Skeletal muscle satellite cell (primary cell): ENCODE data around the gene ZSCAN12. TPM values are rescaled to one million over a fixed set of nuclear protein-coding genes. Genes with fewer than 3 reads are reported as not detected.
"Not testable (repeated sequence)": the region's sequence is repeated elsewhere in the genome, so short reads cannot be mapped to it uniquely, and the experiment has no call there.

Source experiments
- H3K27me3 ChIP-seq: 2 replicates; pipeline ENCODE4 v1.7.0; 2013; ENCODE audit warnings: low read length; ENCODE audit not compliant: control insufficient read depth, insufficient read depth
- H3K36me3 ChIP-seq: 2 replicates; pipeline ENCODE4 v1.7.0; 2013; ENCODE audit warnings: mild to moderate bottlenecking, control low read depth, low read length; ENCODE audit not compliant: insufficient read depth
- H3K4me1 ChIP-seq: 2 replicates; pipeline ENCODE4 v1.7.0; 2013; ENCODE audit warnings: low read length; ENCODE audit not compliant: control insufficient read depth, insufficient read depth
- H3K4me2 ChIP-seq: 2 replicates; pipeline ENCODE4 v1.7.0; 2013; ENCODE audit warnings: mild to moderate bottlenecking, low read length
- H3K4me3 ChIP-seq: 2 replicates; pipeline ENCODE4 v1.7.0; 2013; ENCODE audit warnings: low read length
- H3K9ac ChIP-seq: 2 replicates; pipeline ENCODE4 v1.7.0; 2013; ENCODE audit warnings: mild to moderate bottlenecking, low read depth, low read length, moderate library complexity
- H3K9me3 ChIP-seq: replicated peaks from 2 replicates; pipeline ENCODE4 v1.7.0; 2013; ENCODE audit warnings: mild to moderate bottlenecking, control low read depth, low read length
- total RNA-seq: library from RNA; depleted of rRNA; stranded (reverse); fragments of >200 nt; gene quantifications from 2 replicates; pipeline ENCODE4 v1.2.3, GENCODE V29; 2012; rRNA removed

ZSCAN12 gene
- 3.7 and 4.1 TPM in 2 replicates for total RNA-seq

GRCh38 chr6:28399350-28400121, at the start of gene ZSCAN12:
TSS of gene ZSCAN12 (minus strand) at chr6:28399747. CDS start at chr6:28398405, 1,342 bp downstream.
- H3K9ac ChIP-seq: peak within 1 kb of the TSS; percentile 93
- H3K27me3 ChIP-seq: peaks cover 8% of the 10 kb centered on the region
- no peaks in the 10 kb centered on the region for H3K9me3 ChIP-seq
- H3K4me3 ChIP-seq: peak within 1 kb of the TSS; percentile 93
- H3K4me1 ChIP-seq: peaks cover 13% of the 10 kb centered on the region
- H3K36me3 ChIP-seq: peaks cover 11% of the 10 kb centered on the region
- peak within 1 kb of the TSS; percentile 95 for H3K4me2 ChIP-seq

GRCh38 chr6:28449056-28449455, 49.5 kb upstream of the ZSCAN12 start:
- H3K9me3 ChIP-seq: no peaks in the 10 kb centered on the region
- H3K9ac ChIP-seq: no peak overlapping the region
- H3K4me1 ChIP-seq: peaks cover 4% of the 10 kb centered on the region
- peaks cover 6% of the 10 kb centered on the region for H3K27me3 ChIP-seq
- H3K36me3 ChIP-seq: no peaks in the 10 kb centered on the region
- H3K4me2 ChIP-seq: no peak overlapping the region
- H3K4me3 ChIP-seq: no peak overlapping the region

- not testable (repeated sequence) for H3K9me3 ChIP-seq, H3K4me1 ChIP-seq, H3K27me3 ChIP-seq, H3K9ac ChIP-seq, H3K36me3 ChIP-seq
- Histone ChIP-seq H3K4me2 (peak overlapping the region; percentile 82), H3K4me3 (peak overlapping the region; percentile 79)
Observed at GRCh38 chr6:28447512-28447906, 48.0 kb upstream of the ZSCAN12 start.

GRCh38 chr6:28446818-28447511, 47.4 kb upstream of the ZSCAN12 start:
- H3K4me2 ChIP-seq: peak overlapping the region; percentile 82
- no peaks in the 10 kb centered on the region for H3K9me3 ChIP-seq
- H3K27me3 ChIP-seq: peaks cover 6% of the 10 kb centered on the region
- peak overlapping the region; percentile 79 for H3K4me3 ChIP-seq
- no peaks in the 10 kb centered on the region for H3K36me3 ChIP-seq
- peak overlapping the region; percentile 54 for H3K9ac ChIP-seq
- peaks cover 4% of the 10 kb centered on the region for H3K4me1 ChIP-seq

GRCh38 chr6:28444759-28445158, 45.2 kb upstream of the ZSCAN12 start:
- H3K4me2 ChIP-seq, H3K27me3 ChIP-seq, H3K36me3 ChIP-seq: not testable (repeated sequence)

GRCh38 chr6:28443112-28443773, 43.7 kb upstream of the ZSCAN12 start, which contains the start of gene ZSCAN23:
TSS of gene ZSCAN23 (minus strand) at chr6:28443491. CDS start at chr6:28436266, 7,225 bp downstream.
- peaks cover 6% of the 10 kb centered on the region for H3K27me3 ChIP-seq

More at GRCh38 chr6:28444759-28445158, 45.2 kb upstream of the ZSCAN12 start:
- H3K4me3 ChIP-seq, H3K9me3 ChIP-seq, H3K4me1 ChIP-seq, H3K9ac ChIP-seq: not testable (repeated sequence)

GRCh38 chr6:28442586-28442985, 43.0 kb upstream of the ZSCAN12 start:
- Histone ChIP-seq H3K9ac (peak overlapping the region; percentile 93), H3K27me3 (peaks cover 6% of the 10 kb centered on the region), H3K4me3 (peak overlapping the region; percentile 98), H3K9me3 (no peaks in the 10 kb centered on the region), H3K36me3 (no peaks in the 10 kb centered on the region), H3K4me2 (peak overlapping the region; percentile 88), H3K4me1 (peaks cover 4% of the 10 kb centered on the region)

More at GRCh38 chr6:28443112-28443773, 43.7 kb upstream of the ZSCAN12 start, which contains the start of gene ZSCAN23:
- H3K9me3 ChIP-seq: no peaks in the 10 kb centered on the region
- H3K36me3 ChIP-seq: no peaks in the 10 kb centered on the region
- H3K4me3 ChIP-seq: peak within 1 kb of the TSS; percentile 98
- peak within 1 kb of the TSS; percentile 88 for H3K4me2 ChIP-seq
- H3K9ac ChIP-seq: peak within 1 kb of the TSS; percentile 93
- H3K4me1 ChIP-seq: peaks cover 4% of the 10 kb centered on the region

- H3K9me3 ChIP-seq: no peaks in the 10 kb centered on the region
- peaks cover 8% of the 10 kb centered on the region for H3K36me3 ChIP-seq
- no peaks in the 10 kb centered on the region for H3K27me3 ChIP-seq
- H3K4me1 ChIP-seq: no peaks in the 10 kb centered on the region
- H3K4me2 ChIP-seq: no peak overlapping the region
- H3K9ac ChIP-seq: no peak overlapping the region
- H3K4me3 ChIP-seq: no peak overlapping the region
Observed at GRCh38 chr6:28436404-28436803, 36.9 kb upstream of the ZSCAN12 start.

GRCh38 chr6:28433119-28433518, 33.6 kb upstream of the ZSCAN12 start:
- H3K9ac ChIP-seq: no peak overlapping the region
- no peaks in the 10 kb centered on the region for H3K9me3 ChIP-seq
- no peaks in the 10 kb centered on the region for H3K27me3 ChIP-seq
- H3K36me3 ChIP-seq: peaks cover 11% of the 10 kb centered on the region
- H3K4me3 ChIP-seq: no peak overlapping the region
- H3K4me1 ChIP-seq: no peaks in the 10 kb centered on the region
- no peak overlapping the region for H3K4me2 ChIP-seq

- H3K9ac ChIP-seq: no peak overlapping the region
- H3K27me3 ChIP-seq: no peaks in the 10 kb centered on the region
- H3K4me1 ChIP-seq: no peaks in the 10 kb centered on the region
- no peak overlapping the region for H3K4me3 ChIP-seq
- H3K4me2 ChIP-seq: no peak overlapping the region
- no peaks in the 10 kb centered on the region for H3K9me3 ChIP-seq
- peaks cover 11% of the 10 kb centered on the region for H3K36me3 ChIP-seq
Observed at GRCh38 chr6:28429781-28430180, 30.2 kb upstream of the ZSCAN12 start.

- Histone ChIP-seq H3K4me2 (no peak overlapping the region), H3K27me3 (no peaks in the 10 kb centered on the region), H3K4me3 (no peak overlapping the region), H3K9me3 (no peaks in the 10 kb centered on the region), H3K36me3 (peaks cover 4% of the 10 kb centered on the region), H3K9ac (no peak overlapping the region), H3K4me1 (no peaks in the 10 kb centered on the region)
Observed at GRCh38 chr6:28425944-28426541, 26.5 kb upstream of the ZSCAN12 start.
